AG09319 (cell line): ENCODE results near the gene CA9.

Source experiments
- DNase-seq: peaks from one replicate; pipeline ENCODE4 v3.0.0-alpha.2; 2010; ENCODE audit warnings: low read depth; ENCODE audit errors: extremely low read depth
- TF ChIP-seq, protein P1 (sequence below): IDR thresholded peaks from 2 replicates; pipeline ENCODE4 v1.5.1; 2011; ENCODE audit warnings: low read depth, mild to moderate bottlenecking, inconsistent platforms, low read length, moderate library complexity

CA9 gene

DNA sequence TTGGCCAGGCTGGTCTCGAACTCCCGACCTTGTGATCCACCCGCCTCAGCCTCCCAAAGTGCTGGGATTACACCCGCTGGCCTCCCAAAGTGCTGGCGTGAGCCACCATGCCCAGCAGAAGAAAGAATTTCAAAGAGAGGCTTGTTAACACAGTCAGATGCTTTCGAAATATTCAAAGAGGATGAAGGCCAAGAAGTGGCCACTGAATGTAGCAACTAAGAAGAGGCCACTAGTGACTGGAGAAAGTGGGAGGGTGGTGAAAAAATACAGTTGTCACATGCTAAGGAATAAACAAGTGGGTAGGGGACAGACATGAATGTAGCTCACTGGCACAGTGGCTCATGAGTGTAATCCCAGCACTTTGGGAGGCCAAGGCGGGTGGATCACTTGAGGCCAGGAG, 29.0 kb downstream of the CA9 start:
- TF ChIP-seq, protein P1, sequence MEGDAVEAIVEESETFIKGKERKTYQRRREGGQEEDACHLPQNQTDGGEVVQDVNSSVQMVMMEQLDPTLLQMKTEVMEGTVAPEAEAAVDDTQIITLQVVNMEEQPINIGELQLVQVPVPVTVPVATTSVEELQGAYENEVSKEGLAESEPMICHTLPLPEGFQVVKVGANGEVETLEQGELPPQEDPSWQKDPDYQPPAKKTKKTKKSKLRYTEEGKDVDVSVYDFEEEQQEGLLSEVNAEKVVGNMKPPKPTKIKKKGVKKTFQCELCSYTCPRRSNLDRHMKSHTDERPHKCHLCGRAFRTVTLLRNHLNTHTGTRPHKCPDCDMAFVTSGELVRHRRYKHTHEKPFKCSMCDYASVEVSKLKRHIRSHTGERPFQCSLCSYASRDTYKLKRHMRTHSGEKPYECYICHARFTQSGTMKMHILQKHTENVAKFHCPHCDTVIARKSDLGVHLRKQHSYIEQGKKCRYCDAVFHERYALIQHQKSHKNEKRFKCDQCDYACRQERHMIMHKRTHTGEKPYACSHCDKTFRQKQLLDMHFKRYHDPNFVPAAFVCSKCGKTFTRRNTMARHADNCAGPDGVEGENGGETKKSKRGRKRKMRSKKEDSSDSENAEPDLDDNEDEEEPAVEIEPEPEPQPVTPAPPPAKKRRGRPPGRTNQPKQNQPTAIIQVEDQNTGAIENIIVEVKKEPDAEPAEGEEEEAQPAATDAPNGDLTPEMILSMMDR: no peak
- no peak for DNase-seq

DNA sequence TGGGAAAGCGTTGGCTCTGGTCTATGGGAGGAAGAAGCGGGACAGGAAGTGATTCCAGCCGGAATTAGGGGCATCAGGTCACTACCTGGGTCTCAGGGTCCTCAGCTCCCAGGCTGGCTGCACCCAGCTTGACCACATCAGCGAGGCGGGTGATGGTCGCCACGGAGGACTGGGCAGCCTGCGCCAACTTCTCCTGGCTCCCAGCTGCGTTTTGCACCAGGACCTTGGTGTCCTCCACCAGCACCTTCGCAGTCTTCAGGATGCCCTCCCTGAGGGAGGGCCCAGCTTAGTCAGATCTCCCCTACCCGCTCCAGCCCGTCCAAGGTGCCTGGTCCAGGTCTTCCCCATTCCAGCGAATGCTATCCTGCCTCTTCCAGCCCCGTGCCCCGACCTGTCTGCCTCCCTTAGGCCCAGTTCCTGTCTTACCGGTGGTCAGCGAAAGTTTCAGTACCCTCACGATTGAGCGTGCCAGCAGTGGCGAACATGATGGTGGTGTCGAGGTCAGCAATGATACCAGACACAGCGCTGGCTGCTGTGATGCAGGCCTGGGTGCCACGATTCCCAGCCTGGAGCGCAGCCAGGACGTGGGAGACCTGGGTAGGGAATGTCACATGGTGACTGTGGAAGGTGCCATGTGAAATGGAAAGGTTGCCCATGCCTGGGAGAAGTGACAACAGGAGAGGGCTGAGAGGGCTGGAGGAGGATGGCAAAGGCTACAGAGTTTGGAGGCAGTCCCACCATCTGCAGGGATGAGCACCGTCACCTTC, 30.4 kb downstream of the CA9 start:
- no peak for DNase-seq
- TF ChIP-seq, protein P1: no peak

DNA sequence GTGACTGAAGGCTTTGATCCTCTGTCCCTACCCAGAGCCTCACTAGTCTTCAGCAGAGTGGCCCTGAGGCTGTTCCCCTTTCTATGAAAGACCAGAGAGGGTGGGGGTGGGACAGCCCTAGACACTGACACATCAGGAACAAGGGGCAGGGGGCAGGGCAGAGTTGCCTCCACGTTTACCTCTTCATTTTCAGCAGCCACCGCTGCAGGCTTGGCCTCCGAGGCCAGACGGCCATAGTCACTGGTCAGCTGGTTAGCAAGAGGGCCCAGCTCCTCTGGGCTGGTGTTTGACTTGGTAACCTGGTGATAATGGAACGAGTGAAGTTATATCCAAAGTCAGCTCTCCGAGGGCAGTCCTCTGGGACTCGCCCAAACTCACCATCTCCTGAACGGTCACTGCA, 31.6 kb downstream of the CA9 start:
- TF ChIP-seq, protein P1: no peak
- no peak for DNase-seq

DNA sequence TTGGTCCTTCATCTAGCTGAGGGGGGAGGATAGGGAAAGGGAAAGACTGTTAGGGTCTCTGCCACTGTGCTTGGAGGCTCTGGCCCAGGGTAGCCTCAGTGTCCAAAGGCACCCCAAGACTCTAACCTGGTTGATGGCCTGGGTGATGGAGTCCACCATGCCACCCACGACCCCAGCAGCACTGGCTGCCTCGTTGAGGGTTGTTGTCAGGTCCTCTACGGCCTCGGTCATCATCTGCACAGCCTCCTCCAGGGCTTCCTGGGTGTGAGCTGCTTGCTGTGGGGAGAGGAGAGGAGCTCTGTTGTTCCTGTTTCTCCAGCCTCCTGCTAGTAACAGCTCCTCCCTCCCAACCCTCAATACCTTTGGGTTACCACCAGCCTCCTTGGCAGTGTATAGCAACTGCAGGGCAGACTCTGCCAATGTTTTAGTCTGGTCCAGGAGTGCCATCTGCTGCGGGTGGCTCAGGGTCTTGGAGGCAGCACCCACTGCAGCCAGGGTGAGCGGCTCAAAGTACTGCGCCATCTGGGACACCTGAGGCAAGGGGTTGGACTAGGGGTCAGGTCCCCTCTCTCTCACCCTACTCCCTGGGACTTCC, 32.2 kb downstream of the CA9 start:
- TF ChIP-seq, protein P1: no peak
- no peak for DNase-seq

DNA sequence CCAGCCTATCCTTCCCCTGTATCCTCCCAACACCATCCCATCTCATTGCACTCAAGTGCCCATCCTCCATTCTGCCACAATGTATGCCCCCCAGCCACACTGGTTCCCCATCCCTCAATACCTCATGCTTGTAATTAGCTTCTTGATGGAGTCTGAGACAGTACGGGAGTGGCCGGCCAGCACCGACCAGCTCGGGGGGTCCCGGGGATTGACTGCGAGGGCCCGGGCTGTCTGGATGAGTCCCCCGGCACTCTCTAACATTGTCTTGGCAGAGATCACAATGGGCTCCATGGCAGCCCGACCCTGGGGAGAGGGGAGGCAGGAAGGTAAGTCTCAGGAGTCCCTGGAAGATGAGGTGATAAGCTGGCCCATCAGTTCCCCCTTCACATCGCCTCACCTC, 33.2 kb downstream of the CA9 start:
- DNase-seq: no peak
- TF ChIP-seq, protein P1: no peak

DNA sequence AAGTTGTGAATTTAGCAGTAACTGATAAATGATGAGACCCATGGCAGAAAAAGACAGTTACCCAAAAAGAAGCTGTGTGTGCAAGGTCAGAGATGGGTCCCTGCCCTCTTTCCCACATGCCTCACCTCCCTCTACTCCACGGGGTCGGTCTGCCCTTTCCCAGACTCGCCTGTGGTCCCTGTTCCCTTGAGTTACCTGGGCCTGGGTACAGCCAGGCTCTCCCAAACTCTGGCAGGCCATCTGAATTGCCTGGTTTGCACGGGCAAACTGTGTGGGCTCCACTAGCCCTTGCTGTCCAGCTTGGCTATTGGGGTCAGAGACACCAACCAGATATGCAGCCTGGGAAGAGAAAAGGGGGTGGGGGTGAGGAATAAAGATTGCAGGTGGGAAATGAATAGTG, 34.4 kb downstream of the CA9 start:
- TF ChIP-seq, protein P1: no peak
- no peak for DNase-seq

DNA sequence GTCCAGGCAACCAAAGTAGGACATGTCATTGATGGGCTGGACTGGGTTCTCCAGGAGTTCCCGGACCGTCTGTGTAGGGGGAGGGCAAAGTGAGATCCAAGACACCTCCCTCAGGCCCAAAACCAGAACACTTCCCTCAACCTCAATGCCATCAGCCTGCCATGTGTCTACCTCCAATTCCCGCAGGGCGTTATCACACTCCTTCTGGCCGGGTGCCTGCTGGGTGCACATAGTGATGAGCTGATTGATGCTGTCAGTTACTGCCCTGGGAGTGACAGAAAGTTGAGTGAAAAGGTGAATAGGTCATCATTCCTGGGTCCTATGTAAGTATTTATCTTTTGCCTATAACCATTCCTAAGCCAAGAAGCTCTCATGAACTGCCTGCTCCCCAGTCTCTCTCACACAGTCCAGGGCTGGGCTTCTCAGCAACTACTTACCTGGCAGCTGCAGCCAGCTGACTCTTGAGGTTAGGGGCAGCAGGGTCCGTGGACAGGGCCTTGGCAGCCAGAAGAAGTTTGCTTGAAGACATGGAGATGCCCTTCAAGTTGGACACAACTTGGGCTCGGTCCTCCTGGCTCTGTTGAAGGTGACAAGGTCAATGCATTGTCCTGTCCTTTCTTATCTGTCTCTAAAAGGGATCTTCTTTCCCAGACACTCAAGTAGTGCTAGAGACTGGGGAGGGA, 37.2 kb downstream of the CA9 start:
- DNase-seq: no peak
- TF ChIP-seq, protein P1: no peak
